GM18858 (cell line): Measurements from ENCODE around the gene TNPO3.
A peak's percentile ranks its signal among the peaks of the same experiment; 100 is the strongest.

ENCODE experiments used
- ATAC-seq: cut with Tn5 transposase; IDR thresholded peaks from one replicate; pipeline ENCODE4 v1.9.1; 2021; ENCODE audit not compliant: unreplicated experiment

The TNPO3 gene

GRCh38 chr7:128940494-128941322 lies 114.2 kb downstream of the TNPO3 start:
- peak; percentile 42 for ATAC-seq

GRCh38 chr7:128939861-128940410 lies 115.0 kb downstream of the TNPO3 start:
- no peak for ATAC-seq

DNA sequence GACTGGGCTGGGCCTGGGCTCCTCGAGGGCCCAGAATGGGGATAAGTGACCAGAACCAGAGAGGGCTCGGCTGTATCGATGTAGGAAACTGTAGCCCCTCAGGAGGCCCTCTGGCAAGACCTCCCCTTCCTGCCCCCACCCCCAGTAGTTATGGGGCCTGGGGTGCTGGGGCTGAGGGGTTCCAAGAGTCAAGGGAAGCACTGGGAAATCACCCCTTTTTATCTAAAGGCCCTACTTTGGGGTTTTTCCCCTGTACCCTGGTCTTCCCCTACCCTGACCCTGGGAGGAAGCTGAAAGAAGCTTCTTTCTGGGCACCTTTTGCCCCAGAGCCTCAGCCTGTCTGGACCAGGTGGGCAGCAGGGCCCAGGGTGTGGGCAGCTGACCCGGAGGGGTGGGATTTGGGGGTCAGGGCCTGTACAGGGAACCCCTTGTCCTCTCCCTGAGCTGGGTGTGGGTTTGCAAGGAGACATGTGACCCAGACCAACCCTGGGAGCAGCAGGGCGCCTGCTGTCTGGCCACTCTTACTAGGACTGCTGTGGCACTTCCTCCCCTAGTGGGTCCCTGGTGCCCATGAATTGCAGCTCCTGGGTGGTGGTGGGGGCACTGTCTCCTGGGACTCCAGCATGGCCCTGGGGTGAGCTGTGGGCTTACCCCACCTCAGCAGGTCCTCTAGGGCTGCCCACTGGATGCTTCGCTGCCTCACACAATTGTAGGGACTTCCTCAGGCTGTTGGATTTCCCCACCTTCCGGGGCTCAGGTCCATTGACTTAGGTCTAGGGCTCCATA lies 115.6 kb downstream of the TNPO3 start:
- ATAC-seq, result no peak

- no peak for ATAC-seq
Observed at GRCh38 chr7:128938544-128939074, 116.3 kb downstream of the TNPO3 start.

- ATAC-seq, result no peak
Observed at GRCh38 chr7:128937647-128938543, 117.0 kb downstream of the TNPO3 start, which contains the start of gene IRF5. Gene IRF5, plus strand, starts transcription at chr7:128937927. Its CDS starts 4,155 bp downstream, at chr7:128942082.

DNA sequence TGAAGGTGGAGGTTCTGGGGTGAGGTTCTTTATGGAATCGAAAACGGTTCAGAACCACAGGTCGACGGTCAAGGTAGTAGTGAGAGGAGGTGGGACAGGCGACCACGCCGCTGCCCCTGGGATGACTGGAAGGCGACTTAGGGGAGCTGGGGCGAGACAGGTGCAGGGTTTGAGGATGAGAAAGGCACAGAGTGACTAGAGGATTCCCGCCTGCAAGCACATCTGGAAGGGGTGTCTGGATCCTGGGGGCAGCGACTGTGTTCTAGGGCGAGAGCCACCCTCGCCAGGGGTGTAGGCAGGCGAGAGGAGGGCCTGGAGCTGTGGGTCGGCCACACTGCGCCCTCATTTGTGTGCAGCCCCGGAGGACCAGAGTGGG lies 117.7 kb downstream of the TNPO3 start:
- ATAC-seq, result no peak

DNA sequence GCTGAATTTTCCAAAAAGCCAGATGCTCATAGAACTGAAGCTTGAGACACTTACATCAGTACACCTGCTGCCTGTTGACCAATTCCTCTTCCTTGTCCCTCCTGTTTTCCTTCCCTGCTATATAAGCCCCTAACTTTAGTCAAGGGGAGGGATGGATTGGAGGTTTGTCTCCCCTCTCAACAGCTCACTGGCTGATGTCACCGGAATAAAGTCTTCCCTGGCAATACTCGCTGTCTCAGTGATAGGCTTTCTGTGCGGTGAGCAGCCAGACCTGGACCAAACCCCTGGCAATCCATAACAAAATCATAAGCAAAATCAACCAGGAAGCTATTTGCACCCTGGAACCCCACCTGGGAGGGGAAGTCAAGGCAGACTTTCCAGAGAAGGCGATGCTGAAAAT lies 118.1 kb downstream of the TNPO3 start:
- ATAC-seq, result no peak

DNA sequence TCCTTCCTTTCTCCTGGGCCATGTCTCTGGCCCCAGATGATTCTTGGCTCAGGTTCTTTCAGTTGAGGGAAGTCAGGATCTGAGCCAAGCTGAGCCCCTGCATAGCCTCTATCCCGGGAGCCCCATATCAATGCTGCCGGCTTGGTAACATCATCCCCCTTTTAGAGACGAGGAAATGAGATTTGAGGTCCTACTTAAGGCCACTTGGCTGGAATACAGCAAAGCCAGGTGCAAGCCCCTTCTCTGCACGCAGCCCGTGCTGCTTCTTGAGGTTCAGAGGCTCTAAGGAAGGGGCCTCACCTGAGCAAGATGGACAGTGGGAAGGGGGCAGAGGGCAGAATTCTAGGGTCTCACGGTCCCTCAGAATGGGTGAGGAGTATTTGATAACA lies 119.6 kb downstream of the TNPO3 start:
- ATAC-seq, result no peak

DNA sequence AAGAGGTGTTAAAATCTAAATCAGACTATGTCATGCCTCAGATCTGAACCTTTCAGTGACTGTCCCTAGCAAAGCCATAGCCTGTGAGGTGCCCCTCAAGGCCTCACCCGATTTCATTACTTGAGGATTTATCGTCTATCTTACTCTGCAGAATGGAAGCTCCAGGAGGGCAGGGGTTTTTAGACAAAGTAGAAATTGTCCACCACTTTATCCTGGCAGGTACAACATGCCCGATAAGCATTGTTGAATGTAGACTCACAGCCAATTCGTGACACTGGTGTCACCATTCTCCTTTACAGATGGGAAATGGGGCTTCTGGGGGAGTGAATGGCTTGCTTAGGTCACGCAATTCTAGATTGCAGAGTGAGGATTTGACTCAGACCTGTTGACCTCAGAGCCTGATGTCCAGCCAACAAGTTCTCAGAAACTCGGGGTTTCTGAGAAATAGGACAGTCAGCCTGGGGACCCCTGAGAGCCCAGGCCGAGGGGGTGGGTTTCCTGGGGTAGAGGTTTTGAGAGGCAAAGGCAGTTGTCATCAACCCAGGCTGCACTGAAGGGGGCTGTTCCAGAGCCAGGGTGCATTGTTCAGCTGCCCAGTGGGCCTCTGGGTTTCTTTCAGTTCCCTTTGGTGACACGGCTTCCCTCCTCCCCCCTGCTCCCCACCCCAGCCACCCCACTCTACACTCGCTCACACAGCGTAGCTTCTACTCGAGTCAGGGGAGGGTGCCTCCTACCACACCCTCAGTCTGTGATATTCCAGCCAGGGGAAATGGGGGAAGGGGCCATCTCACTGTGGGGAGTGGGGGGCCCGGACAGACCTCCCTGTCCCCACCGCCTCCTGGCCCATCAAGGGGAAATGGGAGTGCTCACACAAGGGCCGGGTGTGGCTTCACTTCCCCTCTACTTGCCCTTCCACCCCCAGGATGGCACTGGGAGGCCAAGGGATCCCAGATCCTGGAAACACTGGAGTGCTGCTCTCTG lies 120.3 kb downstream of the TNPO3 start:
- no peak for ATAC-seq

GRCh38 chr7:128933180-128933891 lies 121.6 kb downstream of the TNPO3 start:
- ATAC-seq, result peak; percentile 39

- no peak for ATAC-seq
Observed at GRCh38 chr7:128932862-128933179, 122.1 kb downstream of the TNPO3 start.

DNA sequence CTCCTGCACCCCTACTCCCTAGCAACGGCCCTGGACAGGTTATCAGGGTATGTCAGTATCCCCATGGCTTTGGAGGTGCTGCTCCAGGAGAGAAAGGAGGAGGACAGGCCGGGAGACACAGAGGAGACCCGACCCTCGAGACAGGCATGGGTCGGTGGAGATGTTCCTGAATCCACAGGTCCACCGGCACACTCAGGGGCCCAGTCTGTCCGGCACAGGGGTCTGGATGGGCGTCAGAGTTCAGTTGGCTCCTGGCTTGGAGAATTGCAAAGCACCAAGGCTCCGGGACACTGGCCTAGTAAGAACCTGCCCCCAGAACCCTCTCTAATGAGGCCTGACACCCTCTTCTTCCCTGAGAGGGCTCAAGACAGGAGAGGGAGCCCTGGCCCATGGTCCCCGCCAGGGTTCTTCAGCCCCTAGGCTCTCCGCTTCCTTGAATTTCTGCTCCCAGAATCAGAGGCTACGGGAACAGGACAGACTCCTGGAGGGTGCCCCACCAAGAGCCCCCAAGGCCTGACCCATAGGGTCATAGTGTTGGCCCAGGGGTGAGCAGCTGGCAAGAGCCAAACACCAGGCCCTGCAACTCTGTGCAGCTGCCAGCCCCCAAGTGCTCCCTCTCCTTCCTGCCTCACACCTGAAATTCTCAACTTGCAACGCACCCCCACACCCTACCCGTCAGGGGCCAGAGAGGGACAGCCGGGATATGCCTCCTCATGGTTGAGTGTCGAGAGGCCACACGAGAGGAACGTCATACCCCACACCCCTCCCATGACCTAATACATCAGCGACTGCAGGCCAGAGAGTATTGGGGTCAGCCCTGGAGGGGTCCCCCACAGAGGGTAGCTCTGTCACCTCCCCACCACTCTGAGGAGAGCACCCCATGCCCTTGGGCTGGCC lies 122.7 kb downstream of the TNPO3 start:
- ATAC-seq, result no peak

DNA sequence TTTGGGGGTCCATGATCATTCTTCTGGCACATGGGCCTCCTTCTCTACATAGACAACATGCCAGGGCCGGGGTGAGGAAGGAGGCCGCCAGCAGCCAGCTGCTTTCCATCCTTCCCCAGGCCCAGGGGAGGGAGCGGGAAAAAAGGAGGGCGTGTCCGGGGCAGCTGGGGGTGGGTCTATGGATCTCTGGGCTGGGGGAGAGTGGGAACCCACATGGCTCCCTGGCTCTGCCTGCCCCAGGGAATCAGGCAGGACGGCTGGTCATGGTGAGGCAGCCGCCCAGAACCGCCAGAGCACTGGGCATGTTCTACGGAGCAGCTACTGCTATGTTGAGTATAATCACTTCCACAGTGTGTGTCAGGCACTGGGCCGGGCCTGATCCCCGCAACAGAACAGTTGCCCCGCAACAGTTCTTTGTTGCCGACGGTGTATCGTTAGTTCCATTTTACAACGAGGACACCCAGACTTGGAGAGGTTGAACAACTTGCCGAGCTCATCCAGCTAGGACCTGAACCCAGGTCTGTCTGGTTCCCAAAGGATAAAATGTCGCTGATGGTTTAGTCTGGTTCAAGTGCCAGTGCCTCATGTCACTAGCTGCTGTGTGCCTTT lies 123.6 kb downstream of the TNPO3 start:
- no peak for ATAC-seq

DNA sequence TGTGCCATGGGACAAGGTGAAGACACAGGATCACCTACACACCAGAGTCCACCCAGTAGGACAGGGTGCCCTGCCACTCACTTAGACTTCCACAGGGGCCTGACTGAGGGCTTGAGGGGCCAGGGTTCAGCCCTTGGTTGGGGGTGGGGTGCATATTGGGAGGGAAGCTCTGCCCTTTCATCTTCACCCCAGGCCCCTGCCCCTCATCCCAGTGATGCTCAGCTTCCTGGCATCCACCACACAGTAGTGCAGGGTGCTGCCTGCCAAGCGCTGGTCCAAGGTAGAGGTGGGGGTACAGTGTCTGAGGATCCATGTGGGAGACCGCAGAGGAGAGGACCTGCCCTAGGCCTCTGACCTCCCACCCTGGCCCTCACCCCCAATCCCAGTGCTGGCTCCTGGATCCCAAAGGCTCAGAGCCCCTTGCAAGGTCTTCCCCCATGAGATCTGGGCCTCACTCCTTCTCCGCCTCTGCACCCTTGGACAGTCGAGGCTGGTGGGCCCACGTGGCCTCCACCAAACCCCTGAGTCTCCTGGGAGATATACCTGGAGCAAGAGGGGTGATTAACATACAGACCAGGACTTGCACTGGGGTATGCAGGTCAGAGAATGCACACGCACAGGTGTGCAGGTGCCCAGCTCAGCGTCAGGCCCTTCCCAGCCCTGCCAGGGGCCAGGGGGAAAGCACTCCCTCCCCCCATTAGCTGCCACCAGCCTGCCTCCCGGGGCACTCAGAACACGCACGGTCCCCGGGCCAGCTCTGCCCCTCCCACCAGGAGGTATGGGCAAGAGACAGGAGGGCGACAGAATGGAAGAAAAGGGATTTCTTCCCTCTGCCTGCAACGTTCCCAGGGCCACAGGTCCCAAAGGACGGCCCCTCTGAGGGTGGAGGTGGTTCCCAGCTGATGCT lies 125.8 kb downstream of the TNPO3 start:
- ATAC-seq, result no peak

GRCh38 chr7:128928159-128928813 lies 126.6 kb downstream of the TNPO3 start:
- no peak for ATAC-seq
